GM21737 (cell line): ENCODE results near the gene RHBDL3.
"Not testable (repeated sequence)": the region's sequence is repeated elsewhere in the genome, so short reads cannot be mapped to it uniquely, and the experiment has no call there.

Source experiments
- ATAC-seq: cut with Tn5 transposase; IDR thresholded peaks from one replicate; pipeline ENCODE4 v1.9.1; 2021; ENCODE audit warnings: mild to moderate bottlenecking, moderate library complexity; ENCODE audit not compliant: unreplicated experiment

Gene RHBDL3

GRCh38 chr17:32265192-32265923, at the start of gene RHBDL3:
TSS of gene RHBDL3 (plus strand) at chr17:32265832. CDS start at chr17:32266190, 358 bp downstream.
- ATAC-seq = no peak

GRCh38 chr17:32222621-32223020, 43.0 kb upstream of the RHBDL3 start:
- no peak for ATAC-seq

GRCh38 chr17:32223703-32224102, 41.9 kb upstream of the RHBDL3 start:
- ATAC-seq = no peak

GRCh38 chr17:32226886-32227285, 38.7 kb upstream of the RHBDL3 start:
- ATAC-seq = no peak

GRCh38 chr17:32227910-32228309, 37.7 kb upstream of the RHBDL3 start:
- no peak for ATAC-seq

GRCh38 chr17:32235588-32235987, 30.0 kb upstream of the RHBDL3 start:
- ATAC-seq = no peak

- ATAC-seq = no peak
Observed at GRCh38 chr17:32239456-32239855, 26.2 kb upstream of the RHBDL3 start.

GRCh38 chr17:32240750-32241149, 24.9 kb upstream of the RHBDL3 start:
- ATAC-seq = no peak

GRCh38 chr17:32241640-32242039, 24.0 kb upstream of the RHBDL3 start:
- ATAC-seq = no peak

- ATAC-seq = no peak
Observed at GRCh38 chr17:32249475-32249874, 16.2 kb upstream of the RHBDL3 start.

GRCh38 chr17:32253117-32253611, 12.5 kb upstream of the RHBDL3 start:
- no peak for ATAC-seq

GRCh38 chr17:32256012-32256700, 9.5 kb upstream of the RHBDL3 start:
- ATAC-seq = no peak

- no peak for ATAC-seq
Observed at GRCh38 chr17:32256701-32257019, 9.0 kb upstream of the RHBDL3 start.

GRCh38 chr17:32258383-32259140, 7.1 kb upstream of the RHBDL3 start:
- ATAC-seq = no peak

- no peak for ATAC-seq
Observed at GRCh38 chr17:32259586-32259985, 6.0 kb upstream of the RHBDL3 start.

- no peak for ATAC-seq
Observed at GRCh38 chr17:32261417-32261736, 4.3 kb upstream of the RHBDL3 start.

GRCh38 chr17:32261936-32262510, 3.6 kb upstream of the RHBDL3 start:
- ATAC-seq = no peak

- ATAC-seq = not testable (repeated sequence)
Observed at GRCh38 chr17:32263515-32263914, 2.1 kb upstream of the RHBDL3 start.

- ATAC-seq = no peak
Observed at GRCh38 chr17:32264140-32264799, 1.4 kb upstream of the RHBDL3 start.

GRCh38 chr17:32264823-32265191, 825 bp upstream of the RHBDL3 start:
- ATAC-seq = no peak

GRCh38 chr17:32266051-32266388, 388 bp downstream of the RHBDL3 start:
- ATAC-seq = no peak
